22Rv1 (cell line): ENCODE data around the gene ELMO3.

Experiments used
- H3K27ac ChIP-seq: fragments of 450-650 bp; 2 replicates; pipeline ENCODE4 v1.5.1; 2017
- CTCF ChIP-seq: fragments of 450-650 bp; IDR thresholded peaks from 2 replicates; pipeline ENCODE4 v1.5.1; 2017; ENCODE audit warnings: mild to moderate bottlenecking
- ZFX ChIP-seq: fragments of 450-650 bp; IDR thresholded peaks from 2 replicates; pipeline ENCODE4 v1.6.1; 2017; ENCODE audit warnings: antibody characterized with exemption, borderline replicate concordance

The ELMO3 gene

GRCh38 chr16:67226804-67227566 lies 28.1 kb downstream of the ELMO3 start, which contains the start of gene TMEM208:
TMEM208 (plus strand) TSS chr16:67227130; CDS start chr16:67227219, 89 bp downstream.
- peak within 1 kb of the TSS; percentile 50 for H3K27ac ChIP-seq
- TF ChIP-seq ZFX (no peak), CTCF (peak; percentile 24)

GRCh38 chr16:67227567-67227921 lies 28.6 kb downstream of the ELMO3 start:
- TF ChIP-seq CTCF (no peak), ZFX (no peak)
- peak overlapping the region; percentile 50 for H3K27ac ChIP-seq

GRCh38 chr16:67228034-67228785 lies 29.3 kb downstream of the ELMO3 start:
- H3K27ac ChIP-seq = no peak overlapping the region
- TF ChIP-seq CTCF = no peak
- no peak for TF ChIP-seq ZFX

GRCh38 chr16:67228905-67229304 lies 30.0 kb downstream of the ELMO3 start:
- no peak overlapping the region for H3K27ac ChIP-seq
- TF ChIP-seq CTCF = no peak
- no peak for TF ChIP-seq ZFX

- H3K27ac ChIP-seq = no peak overlapping the region
- TF ChIP-seq CTCF = no peak
- no peak for TF ChIP-seq ZFX
These were observed 31.2 kb downstream of the ELMO3 start for GRCh38 chr16:67229906-67230808.

- TF ChIP-seq CTCF (no peak), ZFX (no peak)
- no peak overlapping the region for H3K27ac ChIP-seq
These were observed 32.1 kb downstream of the ELMO3 start for GRCh38 chr16:67230809-67231660.
